Heart left ventricle (tissue), 13 donors: ENCODE results near the gene DYNLT5.

Experiments
- POLR2A ChIP-seq, 2 donors: fragments of 450-650 bp; IDR thresholded peaks; one replicate each; pipeline ENCODE4 v1.6.1; 2017; ENCODE audit warnings: antibody characterized with exemption in 2 of 2, mild to moderate bottlenecking in 2 of 2, moderate library complexity in 2 of 2
- TF ChIP-seq, protein P1 (sequence below), 12 donors: fragments of 200-600 bp; sonication (generic) in 4 of 12; IDR thresholded peaks; one replicate each; pipeline versions ENCODE4 v1.5.0 to v1.8.0; 2018 to 2022; ENCODE audit warnings: antibody characterized with exemption in 12 of 12, mild to moderate bottlenecking in 5 of 12
- donor health status: ischemic (EF 13 %, LVEDD 7.1; RV severe dilation, severe dysfunction).
- donor health status: DM: no; HTN: yes; CAD: no.
- donor health status: DM: no; HTN: no; CAD: no.
- donor health status: ischemic (EF 25% LVEDD 6.9; RV normal size, moderate dysfunction).
- donor health status: ischemic (EF 25% LVEDD 5.7; RV mildly dilated, moderate dysfunction).
- donor health status: ischemic (EF 35%, LVEDD 5.7; RV mildly dilated, moderate dysfunction).
- donor health status: nonischemic (EF 11% LVEDD 7.7; RV severe dilation, severe dysfunction).
- donor health status: DM: yes; HTN: yes; CAD: no.
- donor health status: PGD.
- donor health status: ischemic (EF 29% LVEDD 5.4; RV normal size, mild dysfunction).
- donor health status: nonischemic (EF 23%, LVEDD 6.1; RV moderate dilation, normal function).

DNA sequence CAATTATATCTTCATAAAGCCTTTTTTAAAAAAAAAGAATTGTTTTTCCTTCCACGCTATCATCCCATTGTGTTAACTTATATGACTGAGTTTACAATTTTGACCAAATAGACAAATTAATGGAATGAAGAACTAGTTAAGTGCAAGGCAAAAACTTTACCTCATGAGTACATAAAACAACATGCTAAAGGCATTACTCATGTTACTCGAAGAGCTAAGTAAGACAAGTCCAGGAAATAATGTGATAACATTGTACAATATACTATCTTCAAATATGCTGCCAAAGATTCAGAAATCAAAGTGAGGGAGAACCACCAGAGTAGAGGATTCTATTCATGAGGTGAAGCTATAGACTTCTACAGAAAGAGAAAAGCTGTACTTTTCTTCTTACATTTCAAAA lies 24.2 kb upstream of the DYNLT5 start:
- TF ChIP-seq, protein P1, sequence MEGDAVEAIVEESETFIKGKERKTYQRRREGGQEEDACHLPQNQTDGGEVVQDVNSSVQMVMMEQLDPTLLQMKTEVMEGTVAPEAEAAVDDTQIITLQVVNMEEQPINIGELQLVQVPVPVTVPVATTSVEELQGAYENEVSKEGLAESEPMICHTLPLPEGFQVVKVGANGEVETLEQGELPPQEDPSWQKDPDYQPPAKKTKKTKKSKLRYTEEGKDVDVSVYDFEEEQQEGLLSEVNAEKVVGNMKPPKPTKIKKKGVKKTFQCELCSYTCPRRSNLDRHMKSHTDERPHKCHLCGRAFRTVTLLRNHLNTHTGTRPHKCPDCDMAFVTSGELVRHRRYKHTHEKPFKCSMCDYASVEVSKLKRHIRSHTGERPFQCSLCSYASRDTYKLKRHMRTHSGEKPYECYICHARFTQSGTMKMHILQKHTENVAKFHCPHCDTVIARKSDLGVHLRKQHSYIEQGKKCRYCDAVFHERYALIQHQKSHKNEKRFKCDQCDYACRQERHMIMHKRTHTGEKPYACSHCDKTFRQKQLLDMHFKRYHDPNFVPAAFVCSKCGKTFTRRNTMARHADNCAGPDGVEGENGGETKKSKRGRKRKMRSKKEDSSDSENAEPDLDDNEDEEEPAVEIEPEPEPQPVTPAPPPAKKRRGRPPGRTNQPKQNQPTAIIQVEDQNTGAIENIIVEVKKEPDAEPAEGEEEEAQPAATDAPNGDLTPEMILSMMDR (IDR thresholded peaks at IDR 0.05): no peak
- no peak for TF ChIP-seq POLR2A (IDR thresholded peaks at IDR 0.05)
